ENCODE measurements around the gene GAS7. TPM values are rescaled to one million over a fixed set of nuclear protein-coding genes. Genes with fewer than 3 reads are reported as not detected.

The GAS7 gene
- total and polyA plus RNA-seq, 2 experiments from 2014 or later: 25.8 to 27.3 TPM

DNA sequence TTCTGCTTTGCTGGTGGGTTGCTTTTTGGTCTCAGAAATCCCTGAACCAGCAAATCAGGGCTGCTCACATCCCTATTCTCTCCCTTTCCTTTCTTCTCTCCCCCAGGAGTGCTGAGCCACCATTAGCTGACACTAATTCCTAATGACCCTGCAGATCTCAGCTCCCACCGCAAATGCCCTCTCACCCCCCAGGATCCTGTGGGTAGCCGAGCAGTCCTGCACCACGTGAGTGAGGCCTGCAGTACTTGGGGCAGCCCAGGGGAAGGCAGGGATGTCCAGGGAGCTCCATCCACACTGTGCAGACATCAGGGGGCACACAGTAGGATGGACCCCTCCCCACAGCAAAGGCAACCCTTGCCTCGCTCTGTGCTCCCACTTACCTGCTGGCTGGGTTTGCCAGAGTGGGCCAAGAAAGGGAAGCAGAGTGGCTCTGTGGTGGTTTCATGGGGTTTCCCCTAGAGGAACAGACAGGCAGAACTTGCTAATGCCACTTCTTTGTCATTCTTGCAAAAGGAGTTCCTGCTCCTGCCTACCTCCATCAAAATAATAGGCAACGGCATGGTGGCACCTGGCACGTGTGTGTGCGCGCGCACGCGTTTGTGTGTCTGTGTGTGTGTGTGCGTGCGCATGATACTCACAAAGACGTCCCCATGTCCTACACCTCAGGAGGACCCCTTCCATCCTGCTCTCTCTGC lies 135.6 kb downstream of the GAS7 start:
- no peaks in the 10 kb centered on the region for H3K9me3 ChIP-seq (ENCODE audit: low read depth)
- 95% methylated on average over 14 of the region's 14 CpGs for WGBS (ENCODE audit: low lambda C conversion rate, missing lambda C conversion rate)
- no peak for DNase-seq (ENCODE audit: low spot score)
- no peak overlapping the region for H3K4me3 ChIP-seq
- peaks cover 18% of the 10 kb centered on the region for H3K79me2 ChIP-seq
- peaks cover 17% of the 10 kb centered on the region for H3K4me1 ChIP-seq (ENCODE audit: insufficient read depth)
- no peaks in the 10 kb centered on the region for H3K27me3 ChIP-seq
- no peak overlapping the region for H3K4me2 ChIP-seq
- no peaks in the 10 kb centered on the region for H3K36me3 ChIP-seq (replicated peaks; ENCODE audit: insufficient read depth, low read depth)
- TF ChIP-seq EZH2 (IDR thresholded peaks at IDR 0.05; ENCODE audit: borderline replicate concordance): no peak
- no peak for TF ChIP-seq CTCF (IDR thresholded peaks at IDR 0.05; ENCODE audit: poor library complexity)
- TF ChIP-seq EZH2phosphoT487 (IDR thresholded peaks at IDR 0.05; ENCODE audit: low read depth, severe bottlenecking, unreplicated experiment): no peak
- H3K9me2 ChIP-seq (replicated peaks; ENCODE audit: insufficient read depth): no peaks in the 10 kb centered on the region
- peak overlapping the region; percentile 86 for H3K27ac ChIP-seq
- no peaks in the 10 kb centered on the region for H4K20me1 ChIP-seq (ENCODE audit: insufficient read depth, poor library complexity, severe bottlenecking)
- no peak overlapping the region for H2AFZ ChIP-seq

DNA sequence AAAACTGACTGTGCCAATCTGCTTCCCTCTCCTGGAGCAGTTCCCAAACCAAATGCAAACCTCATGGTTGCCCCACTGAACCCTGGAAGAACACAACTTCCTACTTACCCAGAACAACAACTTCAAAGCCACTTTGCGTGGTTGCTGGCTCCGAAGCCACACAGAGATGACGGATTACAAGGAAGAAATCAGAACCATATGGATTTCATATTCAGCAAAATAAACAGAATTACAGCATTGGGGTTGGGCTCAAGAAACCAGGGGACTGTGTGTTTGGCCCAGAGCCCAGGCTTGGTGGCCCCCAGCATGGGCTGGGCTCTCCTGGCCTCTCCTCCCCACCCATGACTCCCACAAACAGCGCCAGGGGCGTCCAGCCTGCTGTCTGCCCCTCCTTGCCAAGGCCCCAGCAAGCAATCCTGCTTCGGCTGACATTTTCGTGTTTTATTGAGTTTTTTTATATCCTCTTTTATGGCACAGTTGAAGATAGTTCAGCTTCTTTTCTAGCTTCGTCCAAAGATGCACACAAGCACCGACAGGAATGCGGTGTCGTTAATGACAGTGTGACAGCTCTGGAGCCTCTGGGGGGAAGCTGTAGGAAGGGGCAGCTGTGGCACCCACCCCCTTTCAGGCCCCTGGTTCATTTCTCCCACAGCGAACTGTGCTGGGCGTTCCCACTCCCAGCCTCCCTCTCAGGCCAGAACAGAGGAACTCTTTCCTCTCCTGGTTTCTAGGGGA lies 137.1 kb downstream of the GAS7 start:
- Histone ChIP-seq H3K9me3 (ENCODE audit: low read depth) (no peaks in the 10 kb centered on the region), H3K27me3 (no peaks in the 10 kb centered on the region), H2AFZ (no peak overlapping the region), H3K9me2 (replicated peaks; ENCODE audit: insufficient read depth) (no peaks in the 10 kb centered on the region), H3K4me1 (ENCODE audit: insufficient read depth) (peaks cover 17% of the 10 kb centered on the region), H3K27ac (peak overlapping the region; percentile 86), H4K20me1 (ENCODE audit: insufficient read depth, poor library complexity, severe bottlenecking) (no peaks in the 10 kb centered on the region), H3K36me3 (replicated peaks; ENCODE audit: insufficient read depth, low read depth) (no peaks in the 10 kb centered on the region), H3K79me2 (peaks cover 14% of the 10 kb centered on the region), H3K4me3 (no peak overlapping the region), H3K4me2 (peak overlapping the region; percentile 12)
- 43% methylated on average over 13 of the region's 13 CpGs for WGBS (ENCODE audit: low lambda C conversion rate, missing lambda C conversion rate)
- TF ChIP-seq EZH2phosphoT487 (IDR thresholded peaks at IDR 0.05; ENCODE audit: low read depth, severe bottlenecking, unreplicated experiment) (peak; percentile 81), CTCF (IDR thresholded peaks at IDR 0.05; ENCODE audit: poor library complexity) (no peak)
- DNase-seq (ENCODE audit: low spot score): peak; percentile 79

DNA sequence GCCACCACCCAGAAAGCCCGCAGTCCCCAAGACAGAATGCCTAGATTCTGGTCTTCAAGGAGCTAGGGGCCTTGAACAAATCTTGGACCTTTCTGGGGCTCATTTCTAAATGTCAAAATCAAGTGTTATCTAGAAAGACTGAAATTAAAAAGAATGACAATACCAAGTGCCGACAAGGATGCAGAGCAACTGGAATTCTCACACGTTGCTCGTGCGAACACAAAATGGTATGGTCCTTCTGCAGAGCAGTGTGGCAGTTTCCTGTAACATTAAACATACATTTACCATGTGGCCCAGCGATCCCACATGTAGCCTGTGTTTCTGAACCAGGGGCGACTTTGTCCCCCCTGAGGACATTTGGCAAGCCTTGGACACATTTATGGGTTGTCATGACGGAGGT lies 137.9 kb downstream of the GAS7 start:
- Histone ChIP-seq H3K4me2 (no peak overlapping the region), H3K79me2 (peaks cover 20% of the 10 kb centered on the region), H3K9me2 (replicated peaks; ENCODE audit: insufficient read depth) (no peaks in the 10 kb centered on the region), H3K4me3 (no peak overlapping the region), H4K20me1 (ENCODE audit: insufficient read depth, poor library complexity, severe bottlenecking) (no peaks in the 10 kb centered on the region), H3K27me3 (no peaks in the 10 kb centered on the region), H3K9me3 (ENCODE audit: low read depth) (no peaks in the 10 kb centered on the region), H2AFZ (no peak overlapping the region), H3K4me1 (ENCODE audit: insufficient read depth) (peaks cover 17% of the 10 kb centered on the region), H3K36me3 (replicated peaks; ENCODE audit: insufficient read depth, low read depth) (no peaks in the 10 kb centered on the region), H3K27ac (peak overlapping the region; percentile 86)
- no peak for DNase-seq (ENCODE audit: low spot score)
- 81% methylated on average over 8 of the region's 8 CpGs for WGBS (ENCODE audit: low lambda C conversion rate, missing lambda C conversion rate)
- TF ChIP-seq CTCF (IDR thresholded peaks at IDR 0.05; ENCODE audit: poor library complexity) (no peak), EZH2 (IDR thresholded peaks at IDR 0.05; ENCODE audit: borderline replicate concordance) (no peak), EZH2phosphoT487 (IDR thresholded peaks at IDR 0.05; ENCODE audit: low read depth, severe bottlenecking, unreplicated experiment) (no peak)
